GM18526 (cell line): ENCODE data around the gene MRPL43.

Experiments
- POLR2A ChIP-seq: IDR thresholded peaks from 3 replicates; pipeline ENCODE4 v1.6.1; 2011; ENCODE audit not compliant: insufficient read length; ENCODE audit errors: extremely low read depth

The MRPL43 gene

GRCh38 chr10:100984672-100985177 lies 2.6 kb downstream of the MRPL43 start:
- no peak for TF ChIP-seq POLR2A

GRCh38 chr10:100983868-100984671 lies 3.2 kb downstream of the MRPL43 start:
- no peak for TF ChIP-seq POLR2A

- TF ChIP-seq POLR2A: no peak
Measured at GRCh38 chr10:100982916-100983830, 4.1 kb downstream of the MRPL43 start.

- TF ChIP-seq POLR2A: no peak
Measured at GRCh38 chr10:100981178-100981772, 6.0 kb downstream of the MRPL43 start.

- no peak for TF ChIP-seq POLR2A
Measured at GRCh38 chr10:100980711-100981110, 6.6 kb downstream of the MRPL43 start.

GRCh38 chr10:100980311-100980710 lies 7.0 kb downstream of the MRPL43 start:
- no peak for TF ChIP-seq POLR2A

- no peak for TF ChIP-seq POLR2A
Measured at GRCh38 chr10:100979791-100980272, 7.5 kb downstream of the MRPL43 start.

- no peak for TF ChIP-seq POLR2A
Measured at GRCh38 chr10:100978901-100979195, 8.4 kb downstream of the MRPL43 start.

GRCh38 chr10:100978121-100978900 lies 9.0 kb downstream of the MRPL43 start:
- TF ChIP-seq POLR2A: no peak

- no peak for TF ChIP-seq POLR2A
Measured at GRCh38 chr10:100977436-100977835, 9.9 kb downstream of the MRPL43 start.

GRCh38 chr10:100976906-100977305 lies 10.4 kb downstream of the MRPL43 start:
- TF ChIP-seq POLR2A: no peak

- TF ChIP-seq POLR2A: no peak
Measured at GRCh38 chr10:100972904-100973535, 14.3 kb downstream of the MRPL43 start.

GRCh38 chr10:100972115-100972903 lies 15.0 kb downstream of the MRPL43 start:
- no peak for TF ChIP-seq POLR2A
